WERI-Rb-1 (cell line): ENCODE results near the gene SUFU.

Source experiments
- DNase-seq: peaks from one replicate; pipeline ENCODE4 v3.0.0-alpha.2; 2020
- H3K27ac ChIP-seq: fragments of 250-450 bp; sonication (Bioruptor Pico); 2 replicates; pipeline ENCODE4 v1.5.1; 2020; ENCODE audit warnings: mild to moderate bottlenecking, moderate library complexity
- H3K27me3 ChIP-seq: fragments of 250-450 bp; sonication (Bioruptor Pico); 2 replicates; pipeline ENCODE4 v1.5.1; 2021; ENCODE audit warnings: mild to moderate bottlenecking, low read depth, moderate library complexity; ENCODE audit not compliant: insufficient read depth, severe bottlenecking
- H3K36me3 ChIP-seq: fragments of 250-450 bp; sonication (Bioruptor Pico); 2 replicates; pipeline ENCODE4 v1.5.1; 2020; ENCODE audit warnings: mild to moderate bottlenecking, moderate library complexity
- H3K4me3 ChIP-seq: 2 replicates; pipeline ENCODE4 v1.5.1; 2011; ENCODE audit warnings: low read depth, mild to moderate bottlenecking, control low read depth, low read length
- H3K9me3 ChIP-seq: fragments of 250-450 bp; sonication (Bioruptor Pico); 2 replicates; pipeline ENCODE4 v1.5.1; 2021; ENCODE audit warnings: mild to moderate bottlenecking, moderate library complexity; ENCODE audit not compliant: severe bottlenecking
- CTCF ChIP-seq: IDR thresholded peaks from 2 replicates; pipeline ENCODE4 v1.5.1; 2011; ENCODE audit warnings: low read depth, mild to moderate bottlenecking, control low read depth, inconsistent platforms, low read length

SUFU gene

GRCh38 chr10:102682981-102683380 lies 179.2 kb downstream of the SUFU start:
- Histone ChIP-seq H3K36me3 (peaks cover 48% of the 10 kb centered on the region), H3K4me3 (no peak overlapping the region), H3K27me3 (no peaks in the 10 kb centered on the region), H3K27ac (no peak overlapping the region; the same call in none of the 2 replicates), H3K9me3 (no peaks in the 10 kb centered on the region)
- DNase-seq, result no peak
- no peak for TF ChIP-seq CTCF
